Fibroblast of skin of left biceps (primary cell): ENCODE measurements around the gene PRSS38.

Experiments used
- DNase-seq, 2 experiments: peaks; one replicate each; pipeline ENCODE4 v3.0.0-alpha.2; 2013; ENCODE audit warnings: low read depth in 2 of 2

The PRSS38 gene

GRCh38 chr1:227779021-227779441 is 36.4 kb upstream of the PRSS38 start:
- DNase-seq, result no peak

GRCh38 chr1:227779685-227780084 is 35.8 kb upstream of the PRSS38 start:
- DNase-seq, result no peak

DNA sequence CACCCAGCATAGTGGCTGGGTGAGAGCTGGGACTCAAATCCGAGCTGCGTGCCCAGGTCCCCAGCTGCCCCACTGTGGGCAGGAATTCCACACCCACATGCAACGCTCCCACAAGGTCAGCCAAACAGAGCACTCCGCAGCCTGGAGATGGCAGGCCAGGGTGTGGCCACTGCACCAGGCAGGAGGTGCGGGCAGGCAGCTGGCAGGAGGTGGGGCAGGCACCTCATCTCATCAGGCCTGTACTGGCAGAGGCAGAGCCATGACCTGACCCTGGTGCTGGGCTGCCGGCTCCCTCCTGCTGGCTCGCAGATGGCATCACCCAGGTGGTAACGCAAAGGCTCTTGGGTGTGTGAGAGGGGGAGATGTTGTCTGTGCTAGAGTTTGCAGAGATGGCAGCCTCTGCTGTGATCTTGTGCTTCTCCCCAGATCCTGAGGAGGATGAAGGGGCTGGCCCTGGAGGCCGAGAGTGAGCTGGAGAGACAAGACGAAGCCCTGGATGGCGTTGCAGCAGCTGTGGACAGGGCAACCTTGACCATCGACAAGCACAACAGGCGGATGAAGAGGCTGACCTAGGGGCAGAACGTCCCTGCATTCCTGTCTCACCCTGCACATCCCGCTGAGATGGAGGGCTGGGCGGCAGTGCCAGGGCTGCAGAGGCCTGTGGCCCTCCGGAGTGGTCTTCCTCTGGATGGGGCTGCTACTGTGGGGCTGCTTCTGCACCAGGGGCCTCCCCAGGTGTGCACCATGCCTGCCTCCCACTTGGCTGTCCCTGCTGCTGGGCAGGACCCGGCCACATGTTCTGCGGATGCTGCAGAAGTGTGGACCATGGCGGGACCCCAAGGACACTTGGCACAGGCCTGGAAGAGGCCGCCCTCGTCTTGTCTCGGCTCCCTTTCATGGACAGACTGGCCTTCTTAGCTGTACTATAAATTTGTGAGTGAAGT is 35.1 kb upstream of the PRSS38 start:
- DNase-seq, result no peak

- DNase-seq, result no peak
Measured at GRCh38 chr1:227781314-227781930, 34.1 kb upstream of the PRSS38 start.

DNA sequence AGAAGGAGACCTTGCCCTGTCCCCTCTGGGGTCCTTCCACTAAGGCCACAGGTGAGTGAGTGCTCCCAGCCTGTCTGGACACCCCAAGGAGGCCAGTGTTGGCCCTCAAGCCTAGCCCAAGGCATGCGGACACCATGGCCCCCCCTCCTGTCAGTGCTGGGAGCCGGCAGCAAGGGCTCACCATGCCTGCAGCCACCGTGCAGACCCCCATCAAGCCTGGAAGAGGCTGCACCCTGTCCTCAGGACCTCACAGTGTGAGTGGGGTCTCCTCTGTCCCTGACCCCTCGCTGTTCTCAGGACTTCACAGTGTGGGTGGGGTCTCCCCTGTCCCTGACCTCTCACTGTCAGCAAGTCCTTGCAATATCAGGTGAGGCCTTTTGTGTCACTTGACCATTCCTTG is 33.2 kb upstream of the PRSS38 start:
- no peak for DNase-seq

- no peak for DNase-seq
Measured at GRCh38 chr1:227785094-227785804, 30.2 kb upstream of the PRSS38 start.

DNA sequence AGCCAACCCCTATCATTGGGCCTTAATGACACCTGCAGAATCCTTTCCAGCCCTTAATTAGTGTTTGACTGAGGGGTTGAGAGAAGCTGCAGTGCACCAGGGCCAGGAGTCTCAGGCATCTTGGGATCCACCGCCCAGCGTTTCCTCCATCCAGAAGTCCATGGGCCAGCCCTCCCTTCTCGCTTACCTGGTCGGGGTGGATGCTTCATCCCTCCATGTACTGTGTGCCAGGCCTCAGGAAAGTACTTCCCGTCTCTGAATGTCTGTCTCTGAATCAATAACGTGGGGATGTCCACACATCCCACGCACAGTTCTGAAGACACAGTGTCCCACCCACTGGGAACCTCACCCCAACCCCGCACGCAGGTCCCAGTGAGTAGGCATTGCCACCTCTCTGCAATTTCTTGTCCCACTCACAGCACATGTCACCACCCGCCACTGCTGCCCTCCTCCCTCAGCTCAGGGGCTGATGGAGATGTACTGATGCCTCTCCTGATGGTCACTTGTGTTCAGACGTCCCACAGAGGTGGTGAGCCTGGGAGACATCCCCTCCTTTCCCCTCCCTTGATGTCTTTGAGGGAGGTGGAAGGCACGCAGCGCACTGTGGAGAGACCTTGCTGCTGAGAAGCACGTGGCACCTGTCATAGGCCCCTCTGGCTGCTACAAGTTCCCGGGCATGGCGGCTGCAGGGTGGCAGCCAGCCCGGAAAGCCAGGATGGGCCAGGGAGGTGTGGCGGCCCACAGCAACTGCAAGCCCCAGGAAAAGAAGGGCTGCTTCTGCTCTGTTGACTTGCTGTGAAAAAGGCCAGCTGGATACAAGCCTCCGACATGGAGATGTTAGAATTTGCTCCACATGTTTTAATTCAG is 29.4 kb upstream of the PRSS38 start:
- DNase-seq, result no peak

GRCh38 chr1:227786673-227787512 is 28.6 kb upstream of the PRSS38 start:
- DNase-seq, result no peak

GRCh38 chr1:227787513-227788270 is 27.8 kb upstream of the PRSS38 start:
- peak; percentile 72 to 78 for DNase-seq

DNA sequence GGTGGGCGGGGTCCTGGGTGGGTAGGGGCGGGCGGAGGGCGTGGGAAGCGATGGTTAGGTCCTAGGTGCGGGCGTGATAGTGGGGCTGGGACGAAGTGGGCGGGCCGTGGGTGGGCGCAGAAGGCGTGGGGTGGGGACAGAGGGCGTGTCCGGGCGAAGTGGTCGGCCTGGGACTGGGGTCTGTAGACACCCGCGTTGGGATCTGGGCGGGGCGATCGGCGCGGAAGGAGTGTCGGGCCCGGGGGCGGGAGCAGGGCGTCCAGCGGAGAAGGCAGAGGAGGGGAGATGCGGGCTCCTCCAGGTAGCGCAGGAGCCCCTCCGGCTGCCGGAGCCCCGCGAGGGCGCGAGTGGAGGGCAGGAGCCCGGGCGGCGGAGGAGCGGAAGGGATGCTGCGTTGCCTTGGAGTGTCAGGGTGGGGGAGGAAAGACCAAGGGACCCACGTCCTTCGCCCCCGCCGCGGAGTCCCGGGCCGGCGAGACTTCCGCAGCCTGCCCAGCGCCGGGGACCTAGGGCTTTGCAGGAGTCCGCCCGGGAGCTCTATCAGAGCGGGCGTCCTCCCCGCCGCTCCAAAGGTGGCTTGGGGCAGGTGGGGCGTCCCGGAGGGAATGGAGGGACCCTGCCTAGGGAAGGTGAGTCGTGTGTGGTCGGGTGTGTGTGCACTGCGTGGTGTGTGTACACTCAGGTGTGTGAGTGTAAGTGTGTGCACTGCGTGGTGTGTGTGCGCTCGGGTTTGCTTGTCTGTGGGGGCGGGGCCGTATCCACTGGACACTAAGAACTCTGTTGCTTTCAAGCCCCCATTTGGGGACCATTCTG is 27.0 kb upstream of the PRSS38 start:
- DNase-seq, result no peak

DNA sequence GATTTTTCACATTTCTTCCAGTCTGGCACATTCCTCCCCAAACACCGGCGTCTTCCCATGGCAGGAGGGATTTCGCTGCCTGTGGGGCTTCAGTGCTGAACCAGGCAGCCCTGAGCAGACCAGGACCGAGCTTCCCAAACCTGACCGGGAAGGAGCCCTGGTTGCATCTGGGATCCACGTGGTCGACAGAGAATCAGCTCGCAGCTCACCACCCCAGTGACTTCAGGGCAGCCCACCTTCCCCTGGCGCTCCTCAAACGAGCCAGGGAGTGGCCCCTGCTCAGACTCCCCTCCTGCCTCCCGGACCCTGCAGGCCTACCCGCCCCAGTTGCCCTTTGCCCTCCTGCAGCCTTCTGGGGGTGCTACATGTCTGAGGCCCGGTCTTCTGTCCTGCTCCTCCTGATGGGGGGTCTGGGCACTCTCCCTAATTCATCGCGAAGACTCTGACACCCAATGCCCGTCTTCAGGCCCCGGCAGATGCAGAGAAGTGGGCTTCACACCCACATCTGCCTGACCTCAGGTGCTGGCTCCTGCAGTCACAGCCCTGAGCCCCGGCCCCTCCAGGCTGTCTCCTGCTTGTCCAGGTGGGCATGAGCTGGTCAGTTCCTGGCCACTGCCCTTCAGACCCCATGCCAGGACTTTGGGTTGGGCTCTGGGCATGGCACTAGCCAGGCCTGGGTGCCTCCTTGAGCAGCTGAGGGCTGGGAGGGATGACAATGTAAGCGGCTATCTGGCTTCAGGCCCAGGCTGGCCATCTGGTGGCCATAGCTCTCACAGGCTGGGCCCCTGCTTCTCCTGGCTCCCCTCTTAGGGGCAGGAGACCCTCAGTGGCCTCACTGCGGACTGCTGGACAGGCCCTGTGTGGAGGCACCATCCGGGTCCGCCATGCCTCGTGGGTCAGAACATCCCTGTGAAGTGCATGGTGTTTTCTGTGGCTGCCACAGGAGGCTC is 26.1 kb upstream of the PRSS38 start:
- no peak for DNase-seq

DNA sequence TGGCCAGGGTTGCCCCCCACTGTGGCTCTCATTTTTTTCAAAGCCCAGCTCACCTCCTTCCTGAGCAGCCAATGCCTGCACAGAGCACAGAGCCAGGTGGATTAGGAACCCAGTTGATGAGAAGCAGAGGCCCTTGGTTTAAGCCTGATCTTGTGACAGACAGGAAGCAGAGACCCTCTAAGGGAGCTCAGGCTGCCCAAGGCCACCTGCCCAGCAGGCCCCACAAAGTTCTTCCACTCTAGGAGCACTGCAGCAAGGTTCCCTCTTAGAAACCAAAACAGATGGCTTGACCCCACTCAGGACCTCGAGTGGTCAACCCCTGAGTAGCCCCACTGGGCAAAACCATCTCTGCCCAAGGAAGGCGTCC is 25.5 kb upstream of the PRSS38 start:
- DNase-seq, result no peak

- DNase-seq, result no peak
Measured at GRCh38 chr1:227790868-227791267, 24.6 kb upstream of the PRSS38 start.

DNA sequence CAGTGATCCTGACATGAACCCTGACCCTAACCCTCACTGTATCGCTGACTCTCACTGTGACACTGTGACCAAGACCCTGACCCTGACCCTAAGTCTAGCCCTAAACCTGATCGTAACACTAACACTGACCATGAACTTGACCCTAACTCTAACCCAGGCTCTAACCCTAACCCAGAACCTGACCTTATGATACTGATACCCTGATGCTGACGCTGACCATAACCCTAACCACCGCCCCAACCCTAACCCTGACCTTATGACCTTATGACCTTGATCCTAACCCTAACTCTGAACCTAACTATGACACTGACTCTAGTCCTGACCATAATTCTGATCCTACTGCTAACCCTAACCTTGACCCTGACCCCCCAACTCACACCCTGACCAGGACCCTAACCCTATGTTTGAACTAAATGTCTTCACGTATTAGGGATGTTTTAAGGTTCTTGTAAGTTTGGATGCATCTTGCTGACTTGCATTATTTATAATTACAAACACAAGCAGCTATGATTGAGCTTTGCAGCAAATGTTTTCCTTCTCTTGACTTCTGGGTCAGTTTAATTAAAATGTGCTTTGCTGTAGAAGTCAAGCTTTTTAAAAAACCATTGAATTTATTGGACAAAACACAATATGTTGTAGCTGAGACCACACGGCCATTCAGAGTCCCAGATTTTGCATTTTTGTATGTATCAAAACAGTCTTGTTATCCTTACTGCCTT is 23.9 kb upstream of the PRSS38 start:
- no peak for DNase-seq

- no peak for DNase-seq
Measured at GRCh38 chr1:227792216-227793078, 23.0 kb upstream of the PRSS38 start.
